ENCODE results near the gene KDM8. TPM values are rescaled to one million over a fixed set of nuclear protein-coding genes. Genes with fewer than 3 reads are reported as not detected.

KDM8 gene
- total RNA-seq, 1 experiment from 2014 or later, result 15.5 TPM

DNA sequence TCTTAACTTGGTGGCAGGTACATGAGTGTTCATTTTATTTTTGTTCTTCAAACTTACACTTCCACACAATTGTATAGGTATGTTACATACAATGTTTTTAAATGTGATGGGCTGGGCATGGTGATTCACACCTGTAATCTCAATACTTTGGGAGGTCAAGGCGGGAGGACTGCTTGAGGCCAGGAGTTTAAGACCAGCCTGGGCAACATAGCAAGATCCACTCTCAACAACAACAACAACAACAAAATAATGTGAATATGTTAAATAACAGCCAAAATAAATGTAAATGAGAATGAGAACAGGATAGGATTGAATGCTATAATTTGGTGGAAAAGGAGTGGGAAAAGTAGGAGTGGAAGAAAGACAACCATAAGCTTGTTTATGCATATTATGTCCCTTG lies 62.7 kb downstream of the KDM8 start:
- no peak overlapping the region for H3K4me2 ChIP-seq (ENCODE audit: insufficient read depth, insufficient read length, low read length)
- H2BK15ac ChIP-seq (ENCODE audit: low read depth, low read length), result no peak overlapping the region
- no peak overlapping the region for H2BK120ac ChIP-seq (ENCODE audit: low read depth, low read length, poor library complexity, severe bottlenecking)
- no peak overlapping the region for H2BK12ac ChIP-seq (ENCODE audit: insufficient read length, low read depth, low read length)
- no peak overlapping the region for H3K14ac ChIP-seq (ENCODE audit: insufficient read depth, low read length)
- H3K4ac ChIP-seq (ENCODE audit: low read depth, low read length), result no peak overlapping the region
- Mint-ChIP-seq H3K36me3 (ENCODE audit: insufficient read depth in 1 of 3, low read depth in 3 of 3) (no peaks in the 10 kb centered on the region; a peak in 1 of 7 replicates), H3K4me3 (no peak overlapping the region), H3K9me3 (no peaks in the 10 kb centered on the region), H3K4me1 (peaks cover 4 to 12% of the 10 kb centered on the region in 2 experiments), H3K27me3 (ENCODE audit: low read depth) (no peaks in the 10 kb centered on the region), H3K27ac (no peak overlapping the region)
- H3K27ac ChIP-seq (ENCODE audit: insufficient read length, low read depth, low read length), result no peak overlapping the region
- no peak overlapping the region for H3K9ac ChIP-seq (ENCODE audit: extremely low read depth, insufficient read length, low read length)
- no peak overlapping the region for H2BK5ac ChIP-seq (ENCODE audit: insufficient read length, low read length)
- no peak overlapping the region for H2AFZ ChIP-seq (ENCODE audit: low read length)
- no peaks in the 10 kb centered on the region for H3K79me1 ChIP-seq (ENCODE audit: insufficient read depth, low read depth, low read length, poor library complexity, severe bottlenecking)
- H3T11ph ChIP-seq (ENCODE audit: low read length), result no peak overlapping the region
- no peaks in the 10 kb centered on the region for H3K79me2 ChIP-seq (ENCODE audit: insufficient read depth, low read length)
- DNase-seq, result no peak
- no peaks in the 10 kb centered on the region for H3K4me1 ChIP-seq (ENCODE audit: insufficient read depth, low read length)
- H2BK20ac ChIP-seq (ENCODE audit: low read depth, low read length, poor library complexity, severe bottlenecking), result no peak overlapping the region
- H3K23me2 ChIP-seq (ENCODE audit: insufficient read length, low read depth, low read length, poor library complexity, severe bottlenecking), result no peaks in the 10 kb centered on the region
- no peak overlapping the region for H4K5ac ChIP-seq (ENCODE audit: insufficient read length, low read depth, low read length)
- H4K20me1 ChIP-seq (ENCODE audit: control insufficient read depth, insufficient read depth, insufficient read length), result no peaks in the 10 kb centered on the region
- TF ChIP-seq CTCF (conservative IDR thresholded peaks at IDR 0.05), result no peak
- H3K9me3 ChIP-seq (ENCODE audit: control insufficient read depth, low read depth, low read length), result no peaks in the 10 kb centered on the region
- no peak overlapping the region for H3K23ac ChIP-seq (ENCODE audit: insufficient read length, low read depth, low read length)
- H2AK5ac ChIP-seq (ENCODE audit: insufficient read length, low read length), result no peak overlapping the region
- H3K56ac ChIP-seq (ENCODE audit: insufficient read length, low read depth, low read length), result no peak overlapping the region
- no peak overlapping the region for H3K18ac ChIP-seq (ENCODE audit: insufficient read length, low read depth, low read length)
- H4K91ac ChIP-seq (ENCODE audit: insufficient read length, low read depth, low read length), result no peak overlapping the region
- no CpG with 5 or more reads among the region's 1 CpG for WGBS (ENCODE audit: extremely low coverage, insufficient read length, low lambda C conversion rate)
- H3K27me3 ChIP-seq (ENCODE audit: insufficient read depth, low read length), result no peaks in the 10 kb centered on the region
- no peak overlapping the region for H4K8ac ChIP-seq (replicated peaks; ENCODE audit: insufficient read length, low read depth, low read length)
